ENCODE data around the gene SOX5.
"Not testable (repeated sequence)": the region's sequence is repeated elsewhere in the genome, so short reads cannot be mapped to it uniquely, and the experiment has no call there.

SOX5 gene

DNA sequence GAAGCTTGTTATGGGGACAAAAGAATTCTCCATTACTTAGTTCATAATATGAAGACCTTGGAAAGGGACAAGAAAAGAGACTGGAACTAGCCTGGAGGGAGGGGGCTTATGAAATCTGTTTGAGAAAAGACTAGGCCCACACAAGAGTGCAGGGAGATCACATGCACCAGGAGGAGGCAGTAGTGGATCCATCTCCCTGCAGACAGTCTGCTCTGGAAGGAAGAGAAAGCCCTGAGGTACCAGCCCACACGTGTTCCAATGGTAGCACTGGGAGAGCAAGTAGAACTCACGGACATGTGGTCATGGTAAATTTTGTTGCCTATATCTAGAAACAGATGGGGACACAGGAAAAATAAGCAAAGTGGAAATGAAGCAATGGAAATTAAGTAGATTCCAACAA, 445.4 kb downstream of the SOX5 start:
- WGBS, 2 experiments: 72 to 74% methylated on average over 2 of the region's 2 CpGs
- H3K27me3 ChIP-seq (ENCODE audit: control insufficient read depth, insufficient read depth, low read length, poor library complexity, severe bottlenecking): no peaks in the 10 kb centered on the region
- no peak overlapping the region for H3K27ac ChIP-seq (ENCODE audit: insufficient read depth, low read depth, low read length, poor library complexity, severe bottlenecking)
- H3K9me3 ChIP-seq (ENCODE audit: control insufficient read depth, low read length): peaks cover under 1% of the 10 kb centered on the region
- H3K4me3 ChIP-seq (ENCODE audit: insufficient read depth, low read depth, low read length): no peak overlapping the region
- H3K36me3 ChIP-seq (ENCODE audit: control insufficient read depth, insufficient read depth, low read length): no peaks in the 10 kb centered on the region
- H3K4me1 ChIP-seq (ENCODE audit: control insufficient read depth, insufficient read depth, low read length): no peaks in the 10 kb centered on the region

GRCh38 chr12:23503544-23503943, 445.9 kb downstream of the SOX5 start:
- H3K27ac ChIP-seq (ENCODE audit: insufficient read depth, low read depth, low read length, poor library complexity, severe bottlenecking): no peak overlapping the region
- H3K36me3 ChIP-seq (ENCODE audit: control insufficient read depth, insufficient read depth, low read length): no peaks in the 10 kb centered on the region
- H3K4me1 ChIP-seq (ENCODE audit: control insufficient read depth, insufficient read depth, low read length): no peaks in the 10 kb centered on the region
- H3K9me3 ChIP-seq (ENCODE audit: control insufficient read depth, low read length): peaks cover 2% of the 10 kb centered on the region
- no peaks in the 10 kb centered on the region for H3K27me3 ChIP-seq (ENCODE audit: control insufficient read depth, insufficient read depth, low read length, poor library complexity, severe bottlenecking)
- WGBS, 2 experiments: 41 to 53% methylated on average over 2 of the region's 2 CpGs
- H3K4me3 ChIP-seq (ENCODE audit: insufficient read depth, low read depth, low read length): no peak overlapping the region

DNA sequence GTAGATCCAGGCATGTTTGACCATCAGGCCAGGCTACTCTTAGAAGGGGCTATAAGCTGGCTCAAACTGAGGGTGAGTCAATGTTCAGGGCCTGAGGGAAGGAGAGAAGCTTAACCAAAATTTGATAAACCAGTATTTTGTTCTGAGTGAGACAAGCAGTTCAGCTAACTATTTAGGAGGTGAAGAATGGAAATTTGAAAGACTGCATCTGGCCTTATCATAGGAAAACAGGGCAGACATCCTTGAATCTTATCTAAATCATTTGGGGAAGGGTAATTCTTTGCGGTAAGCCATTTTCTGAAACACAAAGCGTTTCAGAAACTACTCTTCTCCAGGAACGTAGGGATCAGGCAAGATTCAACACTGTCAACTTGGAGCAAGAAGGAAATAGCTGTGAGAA, 447.2 kb downstream of the SOX5 start:
- Histone ChIP-seq H3K36me3 (ENCODE audit: control insufficient read depth, insufficient read depth, low read length) (no peaks in the 10 kb centered on the region), H3K9me3 (ENCODE audit: control insufficient read depth, low read length) (peaks cover 2% of the 10 kb centered on the region), H3K27ac (ENCODE audit: insufficient read depth, low read depth, low read length, poor library complexity, severe bottlenecking) (no peak overlapping the region), H3K4me1 (ENCODE audit: control insufficient read depth, insufficient read depth, low read length) (no peaks in the 10 kb centered on the region), H3K4me3 (ENCODE audit: insufficient read depth, low read depth, low read length) (no peak overlapping the region), H3K27me3 (ENCODE audit: control insufficient read depth, insufficient read depth, low read length, poor library complexity, severe bottlenecking) (no peaks in the 10 kb centered on the region)
- WGBS, 2 experiments: 98 to 100% methylated on average over 3 of the region's 3 CpGs

GRCh38 chr12:23495472-23495871, 454.0 kb downstream of the SOX5 start:
- Histone ChIP-seq H3K27ac (ENCODE audit: insufficient read depth, low read depth, low read length, poor library complexity, severe bottlenecking) (no peak overlapping the region), H3K4me3 (ENCODE audit: insufficient read depth, low read depth, low read length) (no peak overlapping the region), H3K9me3 (ENCODE audit: control insufficient read depth, low read length) (peaks cover 2% of the 10 kb centered on the region), H3K27me3 (ENCODE audit: control insufficient read depth, insufficient read depth, low read length, poor library complexity, severe bottlenecking) (no peaks in the 10 kb centered on the region), H3K4me1 (ENCODE audit: control insufficient read depth, insufficient read depth, low read length) (no peaks in the 10 kb centered on the region), H3K36me3 (ENCODE audit: control insufficient read depth, insufficient read depth, low read length) (no peaks in the 10 kb centered on the region)
- WGBS, 2 experiments: 95 to 96% methylated on average over 2 of the region's 2 CpGs

DNA sequence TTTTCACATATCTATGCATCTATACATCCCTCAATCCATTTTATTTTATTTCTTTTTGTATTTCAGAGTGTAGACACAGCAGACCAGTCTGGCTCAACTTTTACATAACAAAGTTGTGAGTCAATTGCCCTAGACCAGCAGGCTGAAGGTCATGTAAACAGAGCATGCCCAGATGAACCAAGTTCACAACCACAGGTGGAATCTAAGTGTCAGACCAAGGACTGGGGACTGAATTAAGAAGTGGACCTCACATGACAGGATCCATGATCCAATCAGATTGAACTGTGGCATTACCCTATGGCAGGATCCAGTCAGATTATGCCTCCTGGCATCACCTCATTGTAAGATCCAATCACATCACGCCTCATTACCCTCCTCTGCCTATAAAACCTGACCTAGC, 455.8 kb downstream of the SOX5 start:
- Histone ChIP-seq H3K36me3 (ENCODE audit: control insufficient read depth, insufficient read depth, low read length) (no peaks in the 10 kb centered on the region), H3K4me1 (ENCODE audit: control insufficient read depth, insufficient read depth, low read length) (no peaks in the 10 kb centered on the region), H3K27ac (ENCODE audit: insufficient read depth, low read depth, low read length, poor library complexity, severe bottlenecking) (no peak overlapping the region), H3K27me3 (ENCODE audit: control insufficient read depth, insufficient read depth, low read length, poor library complexity, severe bottlenecking) (no peaks in the 10 kb centered on the region), H3K9me3 (ENCODE audit: control insufficient read depth, low read length) (no peaks in the 10 kb centered on the region), H3K4me3 (ENCODE audit: insufficient read depth, low read depth, low read length) (no peak overlapping the region)
- 92 to 98% methylated on average over 1 of the region's 1 CpG for WGBS, 2 experiments

- H3K27me3 ChIP-seq (ENCODE audit: control insufficient read depth, insufficient read depth, low read length, poor library complexity, severe bottlenecking); H3K27ac ChIP-seq (ENCODE audit: insufficient read depth, low read depth, low read length, poor library complexity, severe bottlenecking); H3K4me1 ChIP-seq (ENCODE audit: control insufficient read depth, insufficient read depth, low read length); H3K4me3 ChIP-seq (ENCODE audit: insufficient read depth, low read depth, low read length); H3K9me3 ChIP-seq (ENCODE audit: control insufficient read depth, low read length); H3K36me3 ChIP-seq (ENCODE audit: control insufficient read depth, insufficient read depth, low read length): not testable (repeated sequence)
- 89 to 98% methylated on average over 3 of the region's 3 CpGs for WGBS, 2 experiments
Measured at GRCh38 chr12:23491029-23491428, 458.4 kb downstream of the SOX5 start.

DNA sequence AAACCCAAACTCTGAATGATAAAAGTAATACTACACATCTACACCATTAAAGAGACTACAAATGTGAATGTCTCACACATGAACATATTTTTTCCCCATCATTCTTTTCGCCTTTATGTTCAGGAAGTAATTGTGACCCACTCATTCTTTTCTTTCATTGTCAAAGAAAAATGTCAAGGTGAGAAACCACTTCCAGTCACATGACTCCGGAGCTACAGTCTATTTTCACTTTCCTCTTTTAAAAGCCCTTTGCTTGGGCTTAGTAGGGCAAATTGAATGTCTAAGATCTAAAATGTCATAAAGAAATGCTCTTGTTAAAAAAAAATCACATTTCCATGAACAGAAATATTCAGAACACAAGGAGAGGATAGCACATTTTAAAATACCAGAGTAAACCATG, 461.3 kb downstream of the SOX5 start:
- 77 to 79% methylated on average over 1 of the region's 2 CpGs for WGBS, 2 experiments
- H3K27me3 ChIP-seq (ENCODE audit: control insufficient read depth, insufficient read depth, low read length, poor library complexity, severe bottlenecking): no peaks in the 10 kb centered on the region

DNA sequence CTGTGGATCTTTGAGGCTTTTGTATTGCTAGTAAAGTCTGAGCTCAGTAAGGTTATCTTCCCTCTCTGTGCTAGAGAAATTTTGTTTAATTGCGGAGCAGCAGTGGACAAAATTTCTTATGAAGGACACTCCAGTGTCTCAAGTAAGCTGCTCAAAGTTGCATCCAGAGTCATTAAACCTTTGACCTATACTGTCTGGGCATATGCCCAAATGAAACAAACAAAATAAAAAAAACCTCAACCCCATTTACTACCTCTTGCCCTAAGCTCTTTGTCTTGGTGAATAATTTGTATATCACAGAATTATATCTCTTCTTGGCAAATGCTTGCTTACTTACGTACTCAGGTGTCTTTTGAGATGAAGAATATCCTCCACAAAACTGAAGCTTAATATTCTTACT, 465.2 kb downstream of the SOX5 start:
- H3K27me3 ChIP-seq (ENCODE audit: control insufficient read depth, insufficient read depth, low read length, poor library complexity, severe bottlenecking): no peaks in the 10 kb centered on the region
- no peaks in the 10 kb centered on the region for H3K9me3 ChIP-seq (ENCODE audit: control insufficient read depth, low read length)
- H3K27ac ChIP-seq (ENCODE audit: insufficient read depth, low read depth, low read length, poor library complexity, severe bottlenecking): no peak overlapping the region
- H3K36me3 ChIP-seq (ENCODE audit: control insufficient read depth, insufficient read depth, low read length): no peaks in the 10 kb centered on the region
- WGBS, 2 experiments: 96 to 97% methylated on average over 2 of the region's 2 CpGs
- H3K4me3 ChIP-seq (ENCODE audit: insufficient read depth, low read depth, low read length): no peak overlapping the region
- no peaks in the 10 kb centered on the region for H3K4me1 ChIP-seq (ENCODE audit: control insufficient read depth, insufficient read depth, low read length)

More for the DNA sequence above, 461.3 kb downstream of the SOX5 start:
- H3K27ac ChIP-seq (ENCODE audit: insufficient read depth, low read depth, low read length, poor library complexity, severe bottlenecking): no peak overlapping the region
- no peaks in the 10 kb centered on the region for H3K36me3 ChIP-seq (ENCODE audit: control insufficient read depth, insufficient read depth, low read length)
- no peak overlapping the region for H3K4me3 ChIP-seq (ENCODE audit: insufficient read depth, low read depth, low read length)
- no peaks in the 10 kb centered on the region for H3K9me3 ChIP-seq (ENCODE audit: control insufficient read depth, low read length)
- H3K4me1 ChIP-seq (ENCODE audit: control insufficient read depth, insufficient read depth, low read length): no peaks in the 10 kb centered on the region

- H3K4me1 ChIP-seq (ENCODE audit: control insufficient read depth, insufficient read depth, low read length): no peaks in the 10 kb centered on the region
- no peak overlapping the region for H3K4me3 ChIP-seq (ENCODE audit: insufficient read depth, low read depth, low read length)
- H3K27ac ChIP-seq (ENCODE audit: insufficient read depth, low read depth, low read length, poor library complexity, severe bottlenecking): no peak overlapping the region
- 80 to 93% methylated on average over 1 of the region's 1 CpG for WGBS, 2 experiments
- no peaks in the 10 kb centered on the region for H3K27me3 ChIP-seq (ENCODE audit: control insufficient read depth, insufficient read depth, low read length, poor library complexity, severe bottlenecking)
- no peaks in the 10 kb centered on the region for H3K36me3 ChIP-seq (ENCODE audit: control insufficient read depth, insufficient read depth, low read length)
- no peaks in the 10 kb centered on the region for H3K9me3 ChIP-seq (ENCODE audit: control insufficient read depth, low read length)
Measured at GRCh38 chr12:23482571-23482970, 466.9 kb downstream of the SOX5 start.
